ENCODE measurements around the gene PTPRM. TPM values are rescaled to one million over a fixed set of nuclear protein-coding genes. Genes with fewer than 3 reads are reported as not detected.

Gene PTPRM
- total RNA-seq, 1 donor from 2014 or later, result 65.5 TPM

DNA sequence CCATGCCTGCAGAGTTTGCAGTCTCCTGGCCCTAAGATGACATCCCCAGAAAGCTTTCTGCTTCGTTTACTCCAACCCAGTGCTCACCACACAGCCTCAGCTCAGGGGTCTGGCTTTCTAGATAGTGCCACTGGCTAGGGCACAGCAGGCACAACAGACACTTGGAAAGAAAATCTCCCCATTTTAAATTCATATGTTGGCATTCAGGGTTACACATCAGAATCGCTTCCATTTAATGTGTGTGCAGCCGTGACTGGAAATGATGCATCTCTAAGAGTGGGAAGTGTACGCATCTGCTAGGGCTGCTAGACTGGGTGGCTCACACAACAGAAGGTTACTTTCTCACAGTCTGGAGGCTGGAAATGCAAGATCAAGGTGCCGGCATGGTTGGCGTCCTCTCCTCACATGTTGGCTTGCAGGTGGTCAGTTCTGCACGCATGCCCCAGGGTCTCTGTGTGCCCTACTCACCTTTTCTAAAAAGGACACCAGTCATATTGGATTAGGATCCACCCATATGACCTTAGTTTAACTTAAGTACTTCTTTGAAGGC is 712.7 kb downstream of the PTPRM start:
- H3K27me3 ChIP-seq (ENCODE audit: control insufficient read depth, insufficient read depth, low read length), result no peaks in the 10 kb centered on the region
- TF ChIP-seq, protein P1, sequence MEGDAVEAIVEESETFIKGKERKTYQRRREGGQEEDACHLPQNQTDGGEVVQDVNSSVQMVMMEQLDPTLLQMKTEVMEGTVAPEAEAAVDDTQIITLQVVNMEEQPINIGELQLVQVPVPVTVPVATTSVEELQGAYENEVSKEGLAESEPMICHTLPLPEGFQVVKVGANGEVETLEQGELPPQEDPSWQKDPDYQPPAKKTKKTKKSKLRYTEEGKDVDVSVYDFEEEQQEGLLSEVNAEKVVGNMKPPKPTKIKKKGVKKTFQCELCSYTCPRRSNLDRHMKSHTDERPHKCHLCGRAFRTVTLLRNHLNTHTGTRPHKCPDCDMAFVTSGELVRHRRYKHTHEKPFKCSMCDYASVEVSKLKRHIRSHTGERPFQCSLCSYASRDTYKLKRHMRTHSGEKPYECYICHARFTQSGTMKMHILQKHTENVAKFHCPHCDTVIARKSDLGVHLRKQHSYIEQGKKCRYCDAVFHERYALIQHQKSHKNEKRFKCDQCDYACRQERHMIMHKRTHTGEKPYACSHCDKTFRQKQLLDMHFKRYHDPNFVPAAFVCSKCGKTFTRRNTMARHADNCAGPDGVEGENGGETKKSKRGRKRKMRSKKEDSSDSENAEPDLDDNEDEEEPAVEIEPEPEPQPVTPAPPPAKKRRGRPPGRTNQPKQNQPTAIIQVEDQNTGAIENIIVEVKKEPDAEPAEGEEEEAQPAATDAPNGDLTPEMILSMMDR (IDR thresholded peaks at IDR 0.05; ENCODE audit: insufficient read depth, low read length, poor library complexity, severe bottlenecking), result no peak

GRCh38 chr18:8283891-8284585 is 716.9 kb downstream of the PTPRM start:
- Histone ChIP-seq H3K4me3 (ENCODE audit: low read depth, low read length) (no peak overlapping the region), H3K36me3 (ENCODE audit: control insufficient read depth, insufficient read depth, low read length) (no peaks in the 10 kb centered on the region), H3K27me3 (ENCODE audit: control insufficient read depth, insufficient read depth, low read length) (no peaks in the 10 kb centered on the region)
- TF ChIP-seq, protein P1 (IDR thresholded peaks at IDR 0.05; ENCODE audit: insufficient read depth, low read length, poor library complexity, severe bottlenecking), result no peak
- no peak for DNase-seq (ENCODE audit: low read depth)

More for the DNA sequence above, 712.7 kb downstream of the PTPRM start:
- no peaks in the 10 kb centered on the region for H3K36me3 ChIP-seq (ENCODE audit: control insufficient read depth, insufficient read depth, low read length)
- no peak overlapping the region for H3K4me3 ChIP-seq (ENCODE audit: low read depth, low read length)
- DNase-seq (ENCODE audit: low read depth), result no peak

DNA sequence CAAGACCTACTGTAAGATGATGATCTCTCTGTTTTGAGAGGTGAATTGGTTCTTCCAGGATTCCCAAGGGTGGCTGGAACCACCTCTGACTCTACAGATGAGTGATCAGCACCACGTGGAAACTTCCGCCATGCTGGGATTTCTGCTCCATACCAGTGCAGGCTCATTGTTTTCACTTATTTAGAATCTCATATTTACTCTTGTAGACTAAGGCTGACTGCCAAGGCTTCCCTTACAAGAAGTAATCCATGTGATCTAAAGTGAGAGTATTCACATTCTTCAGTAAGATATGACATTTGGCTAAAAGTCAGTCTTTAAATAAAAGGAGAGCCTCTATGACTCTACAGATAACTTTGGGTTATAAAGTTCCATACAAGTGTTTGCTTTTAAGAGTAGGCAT is 719.2 kb downstream of the PTPRM start:
- no peak for DNase-seq (ENCODE audit: low read depth)
- H3K4me3 ChIP-seq (ENCODE audit: low read depth, low read length), result no peak overlapping the region

DNA sequence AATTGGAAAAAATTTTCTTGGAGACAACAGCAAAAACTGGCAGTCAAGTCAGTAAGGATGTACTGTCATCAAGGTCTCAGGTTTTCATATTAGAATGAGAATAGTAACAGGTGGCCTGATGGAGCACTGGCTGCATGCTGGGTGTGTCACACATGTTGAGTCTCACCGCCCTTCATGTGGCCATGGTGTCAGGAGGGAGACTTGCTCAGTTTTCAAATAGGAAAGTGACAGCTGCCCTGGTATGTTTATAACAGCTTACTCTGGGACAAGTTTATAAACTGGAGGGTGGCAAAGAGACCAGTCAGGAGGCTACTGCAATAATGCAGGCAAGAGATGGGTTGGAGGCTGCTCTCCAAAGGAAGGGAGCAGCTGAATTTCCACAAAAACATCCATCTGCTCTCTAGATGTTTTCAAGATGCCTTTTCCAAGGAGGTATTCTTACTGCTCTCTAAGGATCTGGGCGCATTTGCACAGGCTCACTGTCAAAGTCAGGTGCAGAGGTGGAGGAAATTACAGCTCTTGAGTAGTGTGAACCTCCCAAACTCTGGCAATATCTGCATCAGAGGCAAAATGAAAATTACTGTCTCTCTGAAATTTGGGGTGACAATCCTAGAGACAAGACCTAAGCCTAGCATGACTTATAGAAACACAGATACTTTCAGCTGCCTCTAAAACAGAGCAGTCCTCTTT is 720.2 kb downstream of the PTPRM start:
- H3K4me3 ChIP-seq (ENCODE audit: low read depth, low read length), result no peak overlapping the region
- no peak for DNase-seq (ENCODE audit: low read depth)
- H3K27me3 ChIP-seq (ENCODE audit: control insufficient read depth, insufficient read depth, low read length), result no peaks in the 10 kb centered on the region
- no peaks in the 10 kb centered on the region for H3K36me3 ChIP-seq (ENCODE audit: control insufficient read depth, insufficient read depth, low read length)
- TF ChIP-seq, protein P1 (IDR thresholded peaks at IDR 0.05; ENCODE audit: insufficient read depth, low read length, poor library complexity, severe bottlenecking), result no peak

More for the DNA sequence above, 719.2 kb downstream of the PTPRM start:
- no peaks in the 10 kb centered on the region for H3K36me3 ChIP-seq (ENCODE audit: control insufficient read depth, insufficient read depth, low read length)
- no peaks in the 10 kb centered on the region for H3K27me3 ChIP-seq (ENCODE audit: control insufficient read depth, insufficient read depth, low read length)
- TF ChIP-seq, protein P1 (IDR thresholded peaks at IDR 0.05; ENCODE audit: insufficient read depth, low read length, poor library complexity, severe bottlenecking), result no peak

DNA sequence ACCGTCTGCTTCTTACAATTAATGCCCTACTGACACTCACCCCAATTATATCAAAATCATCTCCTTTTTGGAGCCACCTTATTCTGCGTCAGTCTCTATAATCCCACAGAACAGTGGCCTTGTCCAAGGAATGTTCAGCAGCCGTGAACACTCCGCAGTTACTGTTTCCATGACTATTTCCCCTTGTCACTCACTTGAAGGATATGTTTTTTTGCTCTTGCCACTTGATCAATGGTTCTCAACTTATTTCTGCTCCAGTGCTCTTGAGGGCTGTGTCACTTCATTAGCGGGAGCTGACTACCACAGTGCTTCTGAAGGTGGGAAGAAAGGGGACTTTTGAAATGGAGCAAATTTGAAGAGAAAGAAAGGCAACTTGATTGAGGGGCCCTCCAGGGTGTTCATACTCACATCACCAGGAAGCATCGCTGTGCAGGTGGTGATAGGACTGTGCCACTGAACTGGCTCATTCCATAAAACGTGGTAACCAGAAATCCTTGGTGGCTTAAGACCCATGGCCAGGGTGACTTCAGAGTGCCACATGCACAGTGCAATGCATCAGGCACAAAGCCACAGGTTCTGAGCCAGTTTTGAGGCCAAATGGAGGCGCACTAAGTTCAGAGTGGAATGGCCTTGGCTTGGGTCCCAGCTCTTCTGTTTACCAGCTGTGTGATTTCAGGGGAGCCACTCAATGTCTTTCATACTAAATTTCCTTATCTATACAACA is 721.5 kb downstream of the PTPRM start:
- no peak overlapping the region for H3K4me3 ChIP-seq (ENCODE audit: low read depth, low read length)
- H3K27me3 ChIP-seq (ENCODE audit: control insufficient read depth, insufficient read depth, low read length), result no peaks in the 10 kb centered on the region
- no peaks in the 10 kb centered on the region for H3K36me3 ChIP-seq (ENCODE audit: control insufficient read depth, insufficient read depth, low read length)
- TF ChIP-seq, protein P1 (IDR thresholded peaks at IDR 0.05; ENCODE audit: insufficient read depth, low read length, poor library complexity, severe bottlenecking), result no peak
- no peak for DNase-seq (ENCODE audit: low read depth)
